HepG2 (cell line): ENCODE measurements around the gene SORBS2. TPM values are rescaled to one million over a fixed set of nuclear protein-coding genes. Genes with fewer than 3 reads are reported as not detected.
A peak's percentile ranks its signal among the peaks of the same experiment; 100 is the strongest.

ENCODE experiments used
- AGO2 ChIP-seq: fragments of 200-400 bp; formaldehyde crosslinking; optimal IDR thresholded peaks from 2 replicates; pipeline ENCODE3; 2017; ENCODE audit warnings: mild to moderate bottlenecking, low read depth, low read length, moderate library complexity
- ATF7-NPFF ChIP-seq: sonication (generic); formaldehyde crosslinking; IDR thresholded peaks from 2 replicates; pipeline ENCODE4 v1.8.1; 2023; ENCODE audit warnings: mild to moderate bottlenecking, low read depth, missing genetic modification reagents, moderate library complexity
- CHCHD3 ChIP-seq: sonication (generic); formaldehyde crosslinking; IDR thresholded peaks from 2 replicates; pipeline ENCODE4 v1.8.0; 2022; ENCODE audit warnings: mild to moderate bottlenecking, missing genetic modification reagents, moderate library complexity
- ELF3 ChIP-seq: IDR thresholded peaks from 2 replicates; pipeline ENCODE4 v1.6.1; 2016; ENCODE audit warnings: missing genetic modification reagents, missing compliant biosample characterization
- KDM5B ChIP-seq: sonication (generic); formaldehyde crosslinking; IDR thresholded peaks from 2 replicates; pipeline ENCODE4 v1.4.0; 2020; ENCODE audit warnings: missing genetic modification reagents, mild to moderate bottlenecking, borderline replicate concordance
- POLR2A ChIP-seq, 2 experiments: IDR thresholded peaks; 2 replicates each; pipeline ENCODE4 v1.6.1; 2011; ENCODE audit warnings: low read depth in 2 of 2, low read length in 2 of 2, mild to moderate bottlenecking in 1 of 2, moderate library complexity in 1 of 2; ENCODE audit not compliant: insufficient read depth in 1 of 2
- SALL2 ChIP-seq: sonication (generic); formaldehyde crosslinking; IDR thresholded peaks from 2 replicates; pipeline ENCODE4 v1.8.1; 2023; ENCODE audit warnings: mild to moderate bottlenecking, missing genetic modification reagents, inconsistent platforms
- SIX4 ChIP-seq: sonication (generic); formaldehyde crosslinking; IDR thresholded peaks from 2 replicates; pipeline ENCODE4 v1.4.0; 2020; ENCODE audit warnings: missing genetic modification reagents
- TAF1 ChIP-seq: sonication (generic); formaldehyde crosslinking; IDR thresholded peaks from 2 replicates; pipeline ENCODE4 v1.4.0; 2020; ENCODE audit warnings: missing genetic modification reagents
- ZBTB7B ChIP-seq: sonication (generic); formaldehyde crosslinking; IDR thresholded peaks from 2 replicates; pipeline ENCODE4 v1.4.0; 2020; ENCODE audit warnings: missing genetic modification reagents
- ZNF136 ChIP-seq: sonication (generic); formaldehyde crosslinking; IDR thresholded peaks from 2 replicates; pipeline ENCODE4 v1.8.1; 2022; ENCODE audit warnings: low read depth, mild to moderate bottlenecking, moderate library complexity, missing genetic modification reagents
- ZNF292 ChIP-seq: sonication (generic); formaldehyde crosslinking; IDR thresholded peaks from 2 replicates; pipeline ENCODE4 v1.8.1; 2022; ENCODE audit warnings: mild to moderate bottlenecking, low read depth, missing genetic modification reagents, borderline replicate concordance
- ZNF574 ChIP-seq: sonication (generic); formaldehyde crosslinking; IDR thresholded peaks from 2 replicates; pipeline ENCODE4 v1.4.0; 2020; ENCODE audit warnings: missing genetic modification reagents
- ZNF710 ChIP-seq: sonication (generic); formaldehyde crosslinking; IDR thresholded peaks from 2 replicates; pipeline ENCODE4 v1.5.0; 2020; ENCODE audit warnings: mild to moderate bottlenecking, missing genetic modification reagents, borderline replicate concordance
- ZNF800 ChIP-seq: sonication (generic); formaldehyde crosslinking; IDR thresholded peaks from 2 replicates; pipeline ENCODE4 v1.4.0; 2020; ENCODE audit warnings: missing genetic modification reagents
- polyA plus RNA-seq, 8 experiments: library from polyadenylated mRNA; depleted of rRNA in 3 of 8; stranded (reverse) in 7 of 8; unstranded in 1 of 8; fragments of >200 nt; fragmentation: Illumina TruSeq in 4 of 8; extraction: Trizol in 4 of 8; gene quantifications; 2 replicates each; pipeline versions ENCODE4 v1.2.1 to v1.2.3, GENCODE V29; 2011 to 2016; ENCODE audit warnings: low read depth in 4 of 8, missing spikeins in 1 of 8, mixed read lengths in 1 of 8; ENCODE audit not compliant: insufficient read depth in 1 of 8
- total RNA-seq, 5 experiments: library from RNA; depleted of rRNA; stranded (reverse); fragments of >200 nt; fragmentation: Illumina TruSeq; extraction: Trizol; gene quantifications; 2 replicates each; pipeline ENCODE4 v1.2.3, GENCODE V29; 2016; ENCODE audit warnings: low read depth in 1 of 5
- TF ChIP-seq, protein P1 (sequence below): IDR thresholded peaks from 2 replicates; pipeline ENCODE4 v1.6.1; 2016; ENCODE audit warnings: missing compliant biosample characterization, missing genetic modification reagents, borderline replicate concordance
- TF ChIP-seq, protein P2 (sequence below): sonication (generic); formaldehyde crosslinking; IDR thresholded peaks from 2 replicates; pipeline ENCODE4 v1.4.0; 2020; ENCODE audit warnings: missing genetic modification reagents

SORBS2 gene
- total and polyA plus RNA-seq, 2 of the 13 experiments (the other 11 are each of a cell fraction or from before 2014, with no cell fraction given) = 25.0 to 80.5 TPM

DNA sequence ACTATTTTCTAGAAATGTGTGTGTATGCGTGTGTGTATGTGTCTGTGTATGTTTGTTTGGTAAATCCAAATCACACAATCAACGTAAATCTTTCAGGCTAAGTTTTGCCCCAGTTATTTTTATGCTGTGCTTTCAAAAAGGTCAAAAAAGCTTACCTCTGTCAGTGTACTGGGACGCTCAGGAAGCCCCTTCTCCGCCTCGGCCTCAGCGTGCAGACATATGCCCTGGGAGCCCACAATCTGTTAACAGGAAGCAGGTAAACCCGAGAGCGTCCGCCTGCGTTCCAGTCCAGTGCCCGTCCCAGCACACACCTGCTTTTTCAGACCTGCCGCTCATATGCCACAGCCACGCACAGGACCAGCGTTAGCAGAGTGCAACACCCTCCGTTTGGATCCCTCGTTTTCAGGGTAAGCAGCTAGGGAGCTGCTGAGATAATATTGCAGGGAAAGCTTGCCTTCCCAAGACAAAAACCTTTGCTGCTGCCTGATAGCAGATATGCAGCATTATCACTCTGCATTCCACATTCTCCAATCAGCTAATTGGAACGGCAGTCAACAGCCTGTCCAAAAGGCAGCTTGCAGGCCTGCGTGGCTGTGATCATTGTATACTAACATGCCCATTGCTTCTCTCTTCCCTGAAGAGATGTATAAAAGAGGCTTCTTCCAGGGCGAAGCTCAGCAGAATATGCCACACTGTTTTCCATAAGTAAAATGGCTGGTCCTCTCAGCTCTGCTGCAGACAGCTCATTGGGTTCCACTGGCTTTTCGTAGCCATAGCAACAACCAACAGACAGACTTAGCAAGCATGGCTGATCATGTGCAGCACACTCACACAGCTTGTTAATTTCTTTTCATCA lies at the start of gene SORBS2 (continued):
- TF ChIP-seq ZNF800 (CRISPR knock-in tag) (no peak), ZNF710 (CRISPR knock-in tag) (peak; percentile 43; the same call in 1 of the 2 replicates), AGO2 (peak; percentile 45), KDM5B (CRISPR knock-in tag) (peak; percentile 52; the same call in 1 of the 2 replicates), ELF3 (CRISPR knock-in tag) (0 out of 2 replicates have a peak, but pooled peaks have one; percentile 13), ZNF292 (peak; percentile 94), SALL2 (CRISPR knock-in tag) (no peak), ZBTB7B (CRISPR knock-in tag) (0 out of 2 replicates have a peak, but pooled peaks have one; percentile 26), SIX4 (peak; percentile 36; the same call in 1 of the 2 replicates), CHCHD3 (CRISPR knock-in tag) (no peak), ZNF574 (CRISPR knock-in tag) (peak; percentile 28; the same call in 1 of the 2 replicates), ATF7-NPFF (CRISPR knock-in tag) (0 out of 2 replicates have a peak, but pooled peaks have one; percentile 46), TAF1 (CRISPR knock-in tag) (peak; percentile 58), POLR2A (IDR thresholded peaks at IDR 0.05; ENCODE audit: insufficient read depth in 1 of 2, low read depth in 2 of 2, low read length in 2 of 2) (peak in 1 of 2 experiments; percentile 42; a peak in 1 of 4 replicates), ZNF136 (CRISPR knock-in tag) (no peak)
- TF ChIP-seq, protein P1, sequence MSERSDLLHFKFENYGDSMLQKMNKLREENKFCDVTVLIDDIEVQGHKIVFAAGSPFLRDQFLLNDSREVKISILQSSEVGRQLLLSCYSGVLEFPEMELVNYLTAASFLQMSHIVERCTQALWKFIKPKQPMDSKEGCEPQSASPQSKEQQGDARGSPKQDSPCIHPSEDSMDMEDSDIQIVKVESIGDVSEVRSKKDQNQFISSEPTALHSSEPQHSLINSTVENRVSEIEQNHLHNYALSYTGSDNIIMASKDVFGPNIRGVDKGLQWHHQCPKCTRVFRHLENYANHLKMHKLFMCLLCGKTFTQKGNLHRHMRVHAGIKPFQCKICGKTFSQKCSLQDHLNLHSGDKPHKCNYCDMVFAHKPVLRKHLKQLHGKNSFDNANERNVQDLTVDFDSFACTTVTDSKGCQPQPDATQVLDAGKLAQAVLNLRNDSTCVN (CRISPR knock-in tag) = 0 out of 2 replicates have a peak, but pooled peaks have one; percentile 24
- TF ChIP-seq, protein P2, sequence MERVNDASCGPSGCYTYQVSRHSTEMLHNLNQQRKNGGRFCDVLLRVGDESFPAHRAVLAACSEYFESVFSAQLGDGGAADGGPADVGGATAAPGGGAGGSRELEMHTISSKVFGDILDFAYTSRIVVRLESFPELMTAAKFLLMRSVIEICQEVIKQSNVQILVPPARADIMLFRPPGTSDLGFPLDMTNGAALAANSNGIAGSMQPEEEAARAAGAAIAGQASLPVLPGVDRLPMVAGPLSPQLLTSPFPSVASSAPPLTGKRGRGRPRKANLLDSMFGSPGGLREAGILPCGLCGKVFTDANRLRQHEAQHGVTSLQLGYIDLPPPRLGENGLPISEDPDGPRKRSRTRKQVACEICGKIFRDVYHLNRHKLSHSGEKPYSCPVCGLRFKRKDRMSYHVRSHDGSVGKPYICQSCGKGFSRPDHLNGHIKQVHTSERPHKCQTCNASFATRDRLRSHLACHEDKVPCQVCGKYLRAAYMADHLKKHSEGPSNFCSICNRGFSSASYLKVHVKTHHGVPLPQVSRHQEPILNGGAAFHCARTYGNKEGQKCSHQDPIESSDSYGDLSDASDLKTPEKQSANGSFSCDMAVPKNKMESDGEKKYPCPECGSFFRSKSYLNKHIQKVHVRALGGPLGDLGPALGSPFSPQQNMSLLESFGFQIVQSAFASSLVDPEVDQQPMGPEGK = 0 out of 2 replicates have a peak, but pooled peaks have one; percentile 17
